ENCODE data around the gene KRTDAP. TPM values are rescaled to one million over a fixed set of nuclear protein-coding genes. Genes with fewer than 3 reads are reported as not detected.

KRTDAP gene, protein sequence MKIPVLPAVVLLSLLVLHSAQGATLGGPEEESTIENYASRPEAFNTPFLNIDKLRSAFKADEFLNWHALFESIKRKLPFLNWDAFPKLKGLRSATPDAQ
- total RNA-seq (2014; rRNA removed; shearing (Covaris generic)): not detected in 2 replicates

DNA sequence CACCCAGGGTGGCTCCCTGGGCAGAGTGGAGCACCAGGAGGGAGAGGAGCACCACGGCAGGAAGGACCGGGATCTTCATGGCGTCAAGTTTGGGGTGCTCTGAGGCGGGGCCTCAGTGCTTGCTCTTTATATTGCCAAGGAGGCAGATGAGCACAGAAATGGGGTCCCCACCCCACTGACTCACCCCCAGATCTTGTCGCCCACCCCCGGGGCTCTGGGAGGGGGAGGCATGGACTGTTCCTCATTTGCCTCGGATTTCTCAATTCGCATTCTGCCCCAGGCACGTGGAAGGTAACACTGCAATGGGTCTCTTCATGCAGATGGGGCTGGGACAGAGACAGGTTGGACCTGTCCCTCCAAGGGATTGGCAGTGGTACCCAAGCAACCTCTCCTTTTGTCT, at the start of gene KRTDAP:
Gene KRTDAP, minus strand, starts transcription at position 101 of the 400 bp plus-strand sequence. Its CDS starts 22 bp downstream, at position 79.
- no peak for DNase-seq (ENCODE audit: low read depth)

DNA sequence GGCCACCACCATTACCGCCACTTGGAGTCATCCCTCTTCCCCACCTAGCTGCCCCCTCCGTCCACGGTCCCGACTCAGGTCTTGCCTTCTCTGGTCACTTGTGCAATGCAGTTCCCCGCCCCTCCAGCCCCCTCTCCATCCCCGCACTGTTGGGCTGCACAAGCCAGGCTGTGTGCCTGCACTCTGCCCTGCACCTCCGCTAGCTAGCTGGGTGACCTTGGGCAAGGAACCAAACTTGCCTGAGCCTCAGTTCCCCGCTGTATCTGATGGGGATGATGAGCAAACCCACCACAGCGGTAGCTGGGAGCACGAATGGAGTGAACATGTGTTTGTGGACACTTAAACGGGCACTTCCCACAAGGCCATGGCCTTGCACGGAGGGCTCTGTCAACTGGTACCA, 49.6 kb upstream of the KRTDAP start:
- DNase-seq (ENCODE audit: low read depth): no peak

DNA sequence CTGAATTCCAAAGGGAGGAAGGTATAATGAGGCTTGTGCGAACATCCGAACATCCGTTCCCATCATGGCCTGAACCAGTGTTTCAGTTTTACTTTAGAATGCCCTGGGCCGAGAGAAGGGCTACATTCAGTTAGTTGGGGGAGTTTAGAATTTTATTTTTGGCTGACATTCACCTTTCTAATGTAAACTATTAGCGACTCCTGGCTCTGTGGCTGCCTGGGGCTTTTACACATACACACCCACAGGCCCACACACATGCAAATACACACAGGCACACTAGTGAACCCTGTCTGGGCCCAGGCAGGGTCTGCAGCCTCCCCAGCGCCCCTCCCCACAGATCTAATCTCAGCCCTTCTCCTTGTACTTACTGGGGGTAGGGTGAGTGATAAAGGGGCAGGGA, 49.0 kb upstream of the KRTDAP start:
- DNase-seq (ENCODE audit: low read depth): no peak

DNA sequence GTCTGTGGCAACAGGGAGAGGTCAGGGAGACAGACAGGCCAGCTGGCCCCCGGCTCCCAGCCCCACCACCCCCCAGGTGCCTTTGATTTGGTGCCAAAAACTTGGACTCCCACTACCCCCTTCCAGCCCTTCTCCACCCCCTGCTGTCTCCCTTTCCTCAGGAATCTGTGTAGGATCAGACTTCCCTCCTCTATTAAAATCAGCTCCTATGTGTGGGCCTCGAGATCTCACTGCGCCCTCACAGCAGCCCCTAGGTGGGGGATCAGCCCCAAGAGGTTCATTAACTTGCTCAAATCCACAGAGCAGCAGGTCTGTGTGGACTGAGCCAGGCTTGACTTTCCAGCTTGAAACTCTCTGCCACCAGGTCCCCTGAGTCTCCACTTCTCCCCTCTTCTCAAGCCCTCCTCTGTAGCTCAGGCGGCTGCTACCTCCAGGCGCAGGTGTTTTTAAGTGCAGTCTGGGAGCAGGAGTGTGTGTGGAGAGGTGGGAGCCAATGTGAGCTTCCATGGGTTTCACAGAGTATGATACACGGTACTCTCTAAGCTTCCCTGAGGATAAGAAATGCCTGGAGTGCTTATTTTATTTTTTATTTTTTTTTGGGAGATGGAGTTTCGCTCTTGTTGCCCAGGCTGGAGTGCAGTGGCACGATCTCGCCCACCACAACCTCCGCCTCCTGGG, 44.7 kb upstream of the KRTDAP start:
- DNase-seq (ENCODE audit: low read depth): no peak

DNA sequence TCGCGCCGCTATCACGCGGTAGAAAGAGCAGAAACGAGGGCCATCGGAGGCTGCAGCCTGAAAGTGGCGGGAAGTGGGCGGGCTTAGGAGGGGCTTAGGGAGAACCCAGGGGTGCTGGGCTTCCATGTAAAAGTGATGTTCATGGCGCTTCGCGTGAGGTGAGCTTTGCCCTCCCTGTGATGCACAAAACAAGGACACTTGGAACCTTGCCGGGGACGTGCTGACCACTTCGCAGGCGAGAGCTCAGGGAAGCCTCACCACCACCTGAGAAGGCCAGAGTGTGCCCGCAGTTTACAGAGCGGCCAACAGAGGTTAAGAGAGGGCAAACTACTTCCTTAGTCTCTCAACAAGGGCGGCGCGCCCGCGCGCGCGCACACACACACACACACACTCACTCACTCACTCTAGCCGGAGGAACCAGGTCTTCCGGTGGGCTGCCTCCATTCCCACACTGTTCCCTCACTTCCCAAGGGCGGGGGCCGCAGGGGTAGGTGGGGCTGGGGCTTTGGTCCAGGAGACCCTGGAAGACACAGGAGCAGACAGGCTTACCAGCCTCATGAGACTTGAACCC, 43.6 kb upstream of the KRTDAP start:
- no peak for DNase-seq (ENCODE audit: low read depth)

DNA sequence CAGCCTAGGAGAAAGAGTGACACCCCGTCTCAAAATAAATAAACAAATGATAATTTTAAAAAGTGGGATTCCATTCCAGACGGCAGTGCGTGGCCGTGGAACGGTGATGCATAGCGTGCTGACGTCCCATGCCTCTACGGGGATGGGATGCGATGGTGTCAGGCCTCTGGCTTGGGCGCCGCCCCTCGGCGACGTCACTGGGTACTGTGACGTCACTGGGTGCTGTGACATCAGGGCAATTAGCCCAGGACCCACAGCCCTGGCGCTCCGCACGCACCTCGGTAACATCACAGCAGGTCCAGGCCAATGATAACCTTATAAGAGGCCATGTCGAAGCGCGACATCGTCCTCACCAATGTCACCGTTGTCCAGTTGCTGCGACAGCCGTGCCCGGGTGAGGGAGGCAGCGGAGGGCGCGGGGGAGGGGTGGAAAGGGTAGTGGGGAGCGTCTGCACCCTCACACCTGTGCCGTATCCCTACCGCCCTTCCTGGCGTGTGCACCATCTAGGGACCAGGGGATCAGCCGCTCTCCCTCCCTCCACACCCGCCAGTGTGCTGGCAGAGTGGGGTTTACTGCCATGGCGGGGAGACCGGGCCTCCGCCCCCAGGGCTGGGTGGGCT, 43.0 kb upstream of the KRTDAP start, which contains the start of gene GAPDHS:
Gene GAPDHS, plus strand, starts transcription at position 256 of the 621 bp plus-strand sequence. Its CDS starts 72 bp downstream, at position 328.
- no peak for DNase-seq (ENCODE audit: low read depth)

DNA sequence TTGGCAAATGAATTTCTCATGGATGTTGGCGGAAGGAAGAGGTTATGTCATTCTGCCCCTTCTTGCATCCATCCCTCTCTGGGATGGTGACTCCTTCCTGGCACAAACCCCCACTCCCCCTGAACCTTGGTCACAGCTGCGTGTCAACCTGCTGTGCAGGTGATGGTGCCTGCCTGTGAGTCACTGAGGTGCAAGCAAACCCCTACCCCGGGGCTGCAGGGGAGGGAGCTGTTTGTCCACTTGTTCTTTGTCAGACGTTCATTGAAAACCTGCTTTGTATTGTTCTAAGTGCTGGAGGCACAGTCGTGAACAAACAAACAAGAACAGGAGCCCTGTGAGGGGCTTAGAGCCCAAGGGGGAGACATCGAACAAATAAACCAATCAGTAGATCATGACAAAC, 41.0 kb upstream of the KRTDAP start:
- DNase-seq (ENCODE audit: low read depth): no peak

DNA sequence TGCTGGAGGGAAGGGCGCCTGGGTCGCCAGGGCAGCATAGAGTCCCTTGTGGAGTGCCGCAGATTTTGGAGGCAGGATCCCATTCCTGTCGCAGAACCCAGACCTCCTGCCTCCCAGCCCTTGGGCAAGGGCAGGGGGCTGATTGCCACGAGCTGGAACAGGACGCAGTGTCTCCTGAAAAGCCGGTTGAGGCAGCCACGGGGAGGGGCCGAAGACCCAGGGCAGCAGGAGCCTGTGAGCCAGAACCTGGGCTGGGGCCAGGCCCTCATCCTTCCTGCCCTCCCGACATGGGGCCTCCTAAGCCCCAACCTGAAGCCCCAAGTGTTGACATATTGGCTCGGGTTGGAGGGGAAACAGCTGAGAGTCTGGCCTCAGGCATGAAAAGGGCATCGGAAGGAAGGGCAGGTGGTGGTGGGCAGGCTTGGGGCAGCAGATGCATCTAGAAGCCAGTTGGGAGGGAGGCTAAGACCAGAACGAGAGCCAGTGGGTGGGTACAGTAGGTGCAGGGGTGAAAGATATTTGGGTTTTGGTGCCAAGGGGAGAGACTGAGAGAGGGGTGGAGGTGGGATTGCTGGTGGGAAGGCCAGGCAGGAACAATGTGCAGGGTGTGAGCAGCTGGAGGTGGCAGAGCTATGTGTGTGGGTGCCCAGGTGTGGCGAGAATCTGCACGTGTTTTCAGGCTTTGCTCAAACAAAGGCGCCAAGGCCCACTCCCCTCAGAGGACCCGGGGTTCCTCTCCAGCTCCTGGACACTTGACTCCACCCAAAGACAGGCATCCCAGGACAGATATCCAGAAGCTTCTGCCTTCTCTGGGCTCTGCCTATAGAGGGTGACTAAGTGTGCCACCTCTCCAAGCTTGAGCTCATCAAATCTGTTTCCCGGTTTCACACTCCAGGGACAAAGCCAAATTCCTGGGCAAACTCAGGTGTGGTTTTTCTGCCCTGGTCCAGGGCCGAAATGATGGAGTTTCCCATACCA, 39.3 kb upstream of the KRTDAP start:
- DNase-seq (ENCODE audit: low read depth): no peak

DNA sequence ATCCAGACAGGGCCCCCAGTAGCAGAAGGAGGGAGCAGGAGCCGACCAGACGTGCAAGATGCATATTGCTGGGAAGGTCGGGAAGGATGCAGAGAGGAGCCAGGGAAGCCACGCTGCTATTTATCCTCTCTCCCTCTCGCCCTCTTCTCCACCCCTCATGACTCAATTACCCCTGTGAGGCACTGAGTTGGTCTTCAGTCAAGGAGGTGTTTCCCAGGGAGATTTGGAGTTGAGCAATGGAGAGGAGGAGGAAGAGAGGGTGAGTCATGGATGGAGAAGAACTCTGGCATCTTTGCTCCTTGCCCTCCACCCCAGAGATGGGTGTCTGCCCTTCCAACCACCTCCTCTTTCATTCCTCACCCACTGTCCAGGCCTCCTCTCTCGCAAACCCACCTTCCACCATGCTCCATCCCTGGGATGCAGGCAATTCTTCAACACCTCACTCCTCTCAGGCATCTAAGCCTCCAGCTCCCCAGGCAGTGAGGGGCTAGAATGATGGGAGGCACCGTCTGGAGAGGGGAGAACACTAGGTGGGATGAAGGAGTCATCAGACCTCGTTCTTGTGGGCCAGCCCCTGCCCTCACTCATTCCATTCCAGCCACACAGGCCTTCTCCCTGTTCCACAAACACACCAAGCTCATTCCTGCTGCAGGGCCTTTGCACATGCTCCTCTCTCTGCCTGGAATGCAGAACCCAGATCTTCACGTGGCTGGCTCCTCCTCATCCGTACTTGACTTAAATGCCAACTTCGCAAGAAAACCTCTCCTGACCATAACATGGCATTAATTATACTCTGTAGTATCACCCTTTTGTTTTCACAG, 38.2 kb upstream of the KRTDAP start, which contains the start of gene SBSN:
Gene SBSN, minus strand, starts transcription at position 94 of the 821 bp plus-strand sequence. Its CDS starts 30 bp downstream, at position 64.
- DNase-seq (ENCODE audit: low read depth): peak; percentile 57

DNA sequence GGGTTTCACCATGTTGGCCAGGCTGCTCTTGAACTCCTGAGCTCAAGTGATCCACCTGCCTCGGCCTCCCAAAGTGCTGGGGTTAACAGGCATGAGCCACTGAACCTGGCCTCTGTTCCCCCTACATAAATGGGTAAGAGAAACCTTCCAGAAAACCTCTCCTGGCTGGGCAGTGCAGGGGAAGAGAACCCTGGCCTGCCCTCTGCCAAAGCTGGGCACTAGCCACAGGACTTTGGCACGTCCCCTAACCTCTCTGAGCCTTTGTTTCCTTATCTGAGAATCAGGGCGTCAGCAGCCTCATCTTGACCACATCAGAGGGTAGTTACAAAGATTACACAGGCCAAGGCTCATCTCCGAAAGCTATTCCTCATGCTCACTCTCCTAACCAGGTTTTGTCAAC, 35.6 kb upstream of the KRTDAP start:
- no peak for DNase-seq (ENCODE audit: low read depth)

DNA sequence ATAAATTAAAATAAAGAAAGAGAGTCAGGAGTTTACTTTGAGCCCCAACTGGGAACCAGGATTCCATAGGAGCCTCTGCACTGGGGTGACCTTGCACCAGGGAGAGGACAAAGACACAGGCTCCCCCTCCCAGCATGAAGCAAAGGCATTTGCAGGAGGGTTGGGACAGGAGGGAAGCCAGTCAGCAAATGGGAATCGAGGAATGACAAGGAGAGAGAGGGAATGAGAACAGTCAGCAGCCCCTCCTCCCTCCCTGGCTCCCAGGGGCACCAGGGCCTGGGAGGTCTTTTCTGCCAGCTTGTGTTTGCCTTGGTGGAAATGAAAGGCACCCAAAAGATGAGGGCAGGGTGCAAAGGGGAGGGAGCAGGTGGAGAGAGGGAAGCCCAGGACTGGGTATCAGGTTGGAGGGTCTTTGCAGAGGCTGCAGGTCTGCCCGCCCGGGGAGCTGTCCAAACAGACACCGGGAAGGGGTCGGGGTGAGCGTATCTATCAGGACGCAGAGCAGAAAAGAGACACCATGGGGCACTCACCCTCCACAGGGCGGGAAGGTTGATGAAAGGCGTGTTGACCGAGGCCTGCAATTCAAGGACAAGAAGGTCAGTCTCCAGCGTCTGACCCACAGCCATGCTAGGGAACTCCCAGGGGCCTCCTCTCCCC, 34.0 kb upstream of the KRTDAP start:
- no peak for DNase-seq (ENCODE audit: low read depth)

DNA sequence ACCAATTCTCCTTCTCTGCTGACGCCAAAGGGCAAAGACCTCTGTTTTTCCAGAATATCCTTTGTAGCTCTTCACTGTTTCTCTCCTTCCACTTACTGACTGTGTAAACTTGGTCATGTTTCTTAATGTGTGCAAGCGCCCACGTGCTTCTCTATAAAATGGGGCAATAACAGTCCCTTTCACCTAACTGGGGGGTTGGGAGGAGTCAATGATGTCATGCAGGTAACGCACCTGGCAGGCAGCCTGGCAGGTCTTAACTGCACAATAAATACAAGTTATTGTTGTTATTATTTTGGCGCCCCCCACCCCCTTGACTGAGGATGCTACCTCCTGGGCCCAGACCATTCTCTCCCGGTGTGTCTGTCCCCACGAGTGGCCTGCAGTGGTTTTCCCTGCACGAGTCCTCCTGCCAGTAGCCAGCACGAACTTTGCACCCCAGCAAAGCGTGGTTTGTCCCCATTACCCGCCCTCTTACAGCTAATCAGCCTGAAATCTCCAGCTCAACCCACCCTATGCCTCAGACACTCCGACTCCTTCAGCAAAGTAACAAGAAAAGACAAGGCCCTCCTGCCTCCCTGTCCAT, 32.6 kb upstream of the KRTDAP start:
- no peak for DNase-seq (ENCODE audit: low read depth)

DNA sequence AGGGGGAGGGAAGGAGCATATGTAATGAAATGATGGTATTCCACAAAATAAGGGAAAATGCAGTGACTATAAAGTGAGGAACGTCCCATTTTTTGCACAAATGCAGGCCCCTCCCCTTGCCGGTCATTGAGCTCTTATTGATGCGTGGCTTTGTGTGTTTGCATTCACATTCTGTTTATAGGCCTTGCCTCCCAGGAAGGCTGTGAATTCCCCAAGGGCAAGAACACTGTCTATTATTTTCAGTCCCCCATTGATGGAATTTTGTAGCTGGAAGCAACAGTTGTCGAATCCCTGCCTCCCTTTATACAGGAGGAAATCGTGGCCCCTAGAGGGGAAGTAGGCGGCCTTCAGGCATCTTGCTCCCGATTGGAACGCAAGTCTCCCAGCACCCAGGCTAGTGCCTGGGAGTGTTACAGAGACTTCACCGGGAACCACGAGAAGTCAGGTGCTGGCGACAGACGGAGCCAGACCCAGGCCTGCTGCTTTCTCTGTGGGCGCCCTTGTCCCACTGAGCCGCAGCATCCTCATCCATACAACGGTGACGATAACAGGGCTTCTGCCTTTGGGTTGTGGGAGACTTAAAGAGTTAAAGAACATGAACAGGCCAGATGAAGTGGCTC, 31.0 kb upstream of the KRTDAP start:
- no peak for DNase-seq (ENCODE audit: low read depth)

DNA sequence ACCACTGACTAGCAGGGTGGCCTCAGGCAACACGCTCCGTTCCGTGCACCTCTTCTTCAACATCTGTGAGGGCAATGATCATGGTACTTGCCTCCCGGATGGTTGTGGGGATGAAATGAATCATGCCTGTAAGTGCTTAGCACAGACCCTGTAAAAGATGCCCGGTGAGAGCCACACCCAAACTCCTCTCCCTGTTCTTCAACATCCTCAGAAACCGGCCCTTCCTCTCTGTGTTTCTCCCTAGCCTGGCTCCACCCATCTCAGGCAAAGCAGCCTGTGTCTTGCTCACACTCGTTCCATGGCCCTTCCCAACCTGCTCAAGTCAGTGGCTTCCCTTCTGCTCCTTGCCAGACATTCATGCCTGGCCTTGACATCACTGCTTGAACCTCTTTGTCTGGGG, 29.0 kb upstream of the KRTDAP start:
- peak; percentile 24 for DNase-seq (ENCODE audit: low read depth)

DNA sequence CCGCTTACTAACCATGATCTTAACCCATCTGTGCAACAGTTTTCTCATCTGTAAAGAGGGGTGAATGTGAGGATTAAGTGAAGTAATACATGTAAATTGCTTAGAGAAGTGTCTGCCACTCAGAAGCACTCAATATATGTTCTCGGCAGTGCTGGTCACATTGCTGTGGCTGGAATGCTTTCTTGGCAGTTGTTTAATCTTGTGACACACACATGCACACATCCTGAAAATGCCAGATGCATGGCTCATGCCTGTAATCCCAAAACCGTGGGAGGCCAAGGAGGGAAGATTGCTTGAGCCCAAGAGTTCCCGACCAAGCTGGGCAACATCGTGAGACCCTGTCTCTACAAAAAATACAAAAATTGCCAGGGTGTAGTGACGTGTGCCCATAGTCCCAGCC, 28.0 kb upstream of the KRTDAP start:
- peak; percentile 92 for DNase-seq (ENCODE audit: low read depth)

DNA sequence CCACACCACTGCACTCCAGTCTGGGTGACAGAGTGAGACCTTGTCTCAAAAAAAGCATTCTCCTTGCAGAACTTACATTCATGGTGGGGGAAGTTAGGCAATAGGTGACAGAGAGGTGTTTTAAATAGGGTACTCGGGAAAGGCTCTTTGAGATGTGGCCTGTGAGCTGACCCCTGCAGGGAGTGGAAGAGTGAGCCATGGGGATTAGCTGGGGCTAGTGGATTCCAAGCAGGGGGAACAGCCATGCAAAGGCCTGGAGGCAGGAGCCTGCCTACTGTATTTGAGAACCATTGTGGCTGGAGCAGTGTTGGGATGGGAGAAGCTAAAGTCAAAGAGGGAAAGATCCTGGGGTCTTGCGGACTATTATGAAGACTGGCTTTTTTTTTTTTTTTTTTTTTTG, 27.1 kb upstream of the KRTDAP start:
- no peak for DNase-seq (ENCODE audit: low read depth)

DNA sequence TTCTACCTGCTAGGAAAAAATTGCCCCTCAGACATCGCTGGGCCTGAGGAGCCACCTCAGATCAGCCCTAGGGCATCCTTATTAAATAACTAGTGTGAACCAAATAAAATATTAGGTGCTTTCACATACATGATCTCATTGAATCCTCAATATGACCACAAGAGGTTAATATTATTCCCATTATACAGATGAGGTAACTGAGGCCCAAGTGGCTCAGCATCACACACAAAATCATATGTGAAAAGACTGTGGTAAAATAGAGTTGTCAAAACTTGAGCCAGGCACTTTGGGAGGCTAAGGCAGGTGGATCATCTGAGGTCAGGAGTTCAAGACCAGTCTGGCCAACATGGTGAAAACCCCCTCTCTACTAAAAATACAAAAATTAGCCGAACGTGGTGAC, 26.0 kb upstream of the KRTDAP start:
- no peak for DNase-seq (ENCODE audit: low read depth)

DNA sequence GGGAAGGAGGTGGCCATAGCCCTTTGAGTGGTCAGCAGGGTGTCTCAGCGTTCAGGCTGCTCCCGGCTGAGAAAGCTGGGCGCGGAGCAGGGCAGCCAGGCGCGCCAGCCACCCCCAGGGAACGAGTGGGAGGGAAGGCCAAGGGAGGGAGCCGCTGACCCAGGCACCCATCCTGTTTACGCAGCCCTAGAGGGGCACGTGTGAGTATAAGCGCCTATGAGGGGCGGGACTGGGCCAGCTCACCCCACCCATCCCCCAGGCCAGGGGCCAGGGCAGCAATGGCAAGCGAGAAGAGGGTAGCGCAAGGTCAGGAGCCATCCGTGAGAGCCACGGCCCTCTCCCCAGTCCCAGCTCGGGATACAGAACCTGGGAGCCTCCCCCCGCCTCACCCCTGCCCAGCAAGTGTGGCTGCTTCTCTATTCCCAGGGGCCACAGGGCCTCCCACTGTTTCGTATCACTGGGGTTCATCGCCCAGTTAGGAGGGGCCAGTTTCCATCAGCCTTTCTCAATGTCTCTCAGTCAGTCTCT, 24.1 kb upstream of the KRTDAP start:
- no peak for DNase-seq (ENCODE audit: low read depth)
